HepG2 (cell line): ENCODE results near the gene CELSR2. TPM values are rescaled to one million over a fixed set of nuclear protein-coding genes. Genes with fewer than 3 reads are reported as not detected.

ENCODE experiments used
- ATAC-seq: fragments of 200-7000 bp; cut with Tn5 transposase; 3 replicates; pipeline ENCODE4 v1.9.1; 2020; ENCODE audit warnings: mild to moderate bottlenecking, moderate library complexity
- BruUV-seq: library from RNA; stranded (reverse); fragments of 400-500 nt; replicated peaks from 2 replicates; lab custom pipeline; 2021; lab: Mats Ljungman, UMichigan
- CTCF ChIA-PET: fragments of 300-600 bp; formaldehyde crosslinking; extraction: SDS; loops from one replicate; lab custom pipeline; 2021; ENCODE audit warnings: low total read pairs, inconsistent platforms, low intra/inter-chr PET ratio; lab: Yijun Ruan, JAX
- POLR2A ChIA-PET: fragments of 350-600 bp; sonication (Branson Sonifier 250); formaldehyde crosslinking; loops from one replicate; lab custom pipeline; 2020; ENCODE audit warnings: antibody characterized with exemption, inconsistent platforms; lab: Yijun Ruan, JAX
- DNase-seq: peaks from one replicate; pipeline ENCODE4 v3.0.0-alpha.2; 2015; ENCODE audit warnings: low spot score
- FAIRE-seq: peaks from 3 replicates; lab custom pipeline; 2011; peaks lifted over from hg19 to GRCh38; lab: Jason Lieb, UNC
- H2AFZ ChIP-seq: one replicate; pipeline ENCODE4 v1.6.1; 2011; ENCODE audit warnings: low read length, inconsistent platforms
- H3K27ac ChIP-seq: fragments of 300-600 bp; 3 replicates; pipeline ENCODE4 v1.8.0; 2011; ENCODE audit warnings: mixed run types, mild to moderate bottlenecking, mixed read lengths, low read length, inconsistent platforms; ENCODE audit not compliant: insufficient read depth; ENCODE audit errors: extremely low read length
- H3K27me3 ChIP-seq, 2 experiments: fragments of 200-600 bp in 1 of 2; 2 replicates in 1 of 2; 3 replicates in 1 of 2; pipeline versions ENCODE4 v1.6.0 to v1.8.0; 2011; ENCODE audit warnings: low read length in 2 of 2, mild to moderate bottlenecking in 2 of 2, moderate library complexity in 2 of 2, inconsistent platforms in 1 of 2; ENCODE audit not compliant: insufficient read depth in 2 of 2, control insufficient read depth in 1 of 2
- H3K36me3 ChIP-seq, 2 experiments: fragments of 200-600 bp in 1 of 2; replicated peaks in 1 of 2; 2 replicates in 1 of 2; 3 replicates in 1 of 2; pipeline versions ENCODE4 v1.5.1 to v1.8.0; 2011; ENCODE audit warnings: low read length in 2 of 2, inconsistent platforms in 1 of 2; ENCODE audit not compliant: insufficient read depth in 2 of 2, control insufficient read depth in 1 of 2
- H3K4me1 ChIP-seq: 2 replicates; pipeline ENCODE4 v1.5.1; 2012; ENCODE audit warnings: low read length, inconsistent platforms; ENCODE audit not compliant: insufficient read depth
- H3K4me2 ChIP-seq: 2 replicates; pipeline ENCODE4 v1.6.0; 2011; ENCODE audit warnings: low read depth, low read length, inconsistent platforms
- H3K4me3 ChIP-seq, 3 experiments: fragments of 200-600 bp in 1 of 3; sonication (generic), shearing (Covaris generic) in 1 of 3; replicated peaks in 1 of 3; 2 replicates each; pipeline ENCODE4 v1.5.1; 2011 to 2016; ENCODE audit warnings: low read length in 3 of 3, inconsistent platforms in 2 of 3, low read depth in 2 of 3, mild to moderate bottlenecking in 2 of 3, control low read depth in 1 of 3, mixed read lengths in 1 of 3; ENCODE audit not compliant: insufficient read depth in 1 of 3
- H3K79me2 ChIP-seq: one replicate; pipeline ENCODE4 v1.6.1; 2011; ENCODE audit warnings: low read length, inconsistent platforms; ENCODE audit not compliant: insufficient read depth
- H3K9ac ChIP-seq: 2 replicates; pipeline ENCODE4 v1.6.0; 2011; ENCODE audit warnings: mild to moderate bottlenecking, low read depth, low read length, inconsistent platforms; ENCODE audit not compliant: insufficient read depth
- H3K9me3 ChIP-seq: 2 replicates; pipeline ENCODE4 v1.5.1; 2012; ENCODE audit warnings: mild to moderate bottlenecking, low read length
- H4K20me1 ChIP-seq: 2 replicates; pipeline ENCODE4 v1.6.0; 2011; ENCODE audit warnings: inconsistent platforms, mild to moderate bottlenecking, low read length, moderate library complexity; ENCODE audit not compliant: insufficient read depth
- CBFB ChIP-seq: sonication (generic); formaldehyde crosslinking; IDR thresholded peaks from 2 replicates; pipeline ENCODE4 v1.4.0; 2020; ENCODE audit warnings: missing genetic modification reagents
- MAFK ChIP-seq, 2 experiments: IDR thresholded peaks in 1 of 2; conservative IDR thresholded peaks in 1 of 2; 2 replicates each; pipeline ENCODE4 v1.6.1; 2011; ENCODE audit warnings: improper control_type of control experiment in 2 of 2, low read length in 2 of 2
- MED1 ChIP-seq: sonication (generic); formaldehyde crosslinking; IDR thresholded peaks from 2 replicates; pipeline ENCODE4 v1.4.0; 2020; ENCODE audit warnings: missing genetic modification reagents
- PHF21A ChIP-seq: sonication (generic); formaldehyde crosslinking; IDR thresholded peaks from 2 replicates; pipeline ENCODE4 v1.5.0; 2020; ENCODE audit warnings: mild to moderate bottlenecking, missing genetic modification reagents
- ZFX ChIP-seq: sonication (generic); formaldehyde crosslinking; IDR thresholded peaks from 2 replicates; pipeline ENCODE4 v1.4.0; 2020; ENCODE audit warnings: mild to moderate bottlenecking, low read depth, missing genetic modification reagents, moderate library complexity
- ZNF263 ChIP-seq: sonication (generic); formaldehyde crosslinking; IDR thresholded peaks from 2 replicates; pipeline ENCODE4 v1.4.0; 2020; ENCODE audit warnings: missing genetic modification reagents
- ZNF33A ChIP-seq: sonication (generic); formaldehyde crosslinking; IDR thresholded peaks from 2 replicates; pipeline ENCODE4 v1.5.1; 2020; ENCODE audit warnings: missing genetic modification reagents, mild to moderate bottlenecking, moderate library complexity, borderline replicate concordance
- ZNF501 ChIP-seq: sonication (generic); formaldehyde crosslinking; IDR thresholded peaks from 2 replicates; pipeline ENCODE4 v1.5.1; 2020; ENCODE audit warnings: mild to moderate bottlenecking, moderate library complexity, missing genetic modification reagents
- WGBS: methylation state at CpG from one replicate; pipeline ENCODE4 v1.1.6; 2017; ENCODE audit warnings: low lambda C conversion rate; 5-methylcytosine and 5-hydroxymethylcytosine counted together
- in situ Hi-C: cut with HindIII; loops from 2 replicates; pipeline ENCODE4 v1.10.0; 2017; ENCODE audit warnings: low pct_unique_long_range_greater_than_20kb; ENCODE audit not compliant: extremely low pct_ligation_motif_present
- intact Hi-C: fragments of 100-400 bp; cut with micrococcal nuclease; formaldehyde crosslinking; loops from one replicate; pipeline ENCODE4 v1.10.0; 2022; ENCODE audit not compliant: unreplicated experiment
- polyA plus RNA-seq, 8 experiments: library from polyadenylated mRNA; depleted of rRNA in 3 of 8; stranded (reverse) in 7 of 8; unstranded in 1 of 8; fragments of >200 nt; fragmentation: Illumina TruSeq in 4 of 8; extraction: Trizol in 4 of 8; gene quantifications; 2 replicates each; pipeline versions ENCODE4 v1.2.1 to v1.2.3, GENCODE V29; 2011 to 2016; ENCODE audit warnings: low read depth in 4 of 8, missing spikeins in 1 of 8, mixed read lengths in 1 of 8; ENCODE audit not compliant: insufficient read depth in 1 of 8
- total RNA-seq, 5 experiments: library from RNA; depleted of rRNA; stranded (reverse); fragments of >200 nt; fragmentation: Illumina TruSeq; extraction: Trizol; gene quantifications; 2 replicates each; pipeline ENCODE4 v1.2.3, GENCODE V29; 2016; ENCODE audit warnings: low read depth in 1 of 5
- TF ChIP-seq, protein P1 (sequence below): sonication (generic); formaldehyde crosslinking; conservative IDR thresholded peaks from 2 replicates; pipeline ENCODE4 v1.8.1; 2023; ENCODE audit warnings: missing genetic modification reagents
- TF ChIP-seq, protein P2 (sequence below): sonication (generic); formaldehyde crosslinking; IDR thresholded peaks from 2 replicates; pipeline ENCODE4 v1.4.0; 2020; ENCODE audit warnings: missing genetic modification reagents, mild to moderate bottlenecking, borderline replicate concordance
- TF ChIP-seq, protein P3 (sequence below): sonication (generic); formaldehyde crosslinking; IDR thresholded peaks from 2 replicates; pipeline ENCODE4 v1.8.1; 2022; ENCODE audit warnings: low read depth, mild to moderate bottlenecking, missing genetic modification reagents

The CELSR2 gene
- total and polyA plus RNA-seq, 2 of the 13 experiments (the other 11 are each of a cell fraction or from before 2014, with no cell fraction given): 4.0 to 6.6 TPM

DNA sequence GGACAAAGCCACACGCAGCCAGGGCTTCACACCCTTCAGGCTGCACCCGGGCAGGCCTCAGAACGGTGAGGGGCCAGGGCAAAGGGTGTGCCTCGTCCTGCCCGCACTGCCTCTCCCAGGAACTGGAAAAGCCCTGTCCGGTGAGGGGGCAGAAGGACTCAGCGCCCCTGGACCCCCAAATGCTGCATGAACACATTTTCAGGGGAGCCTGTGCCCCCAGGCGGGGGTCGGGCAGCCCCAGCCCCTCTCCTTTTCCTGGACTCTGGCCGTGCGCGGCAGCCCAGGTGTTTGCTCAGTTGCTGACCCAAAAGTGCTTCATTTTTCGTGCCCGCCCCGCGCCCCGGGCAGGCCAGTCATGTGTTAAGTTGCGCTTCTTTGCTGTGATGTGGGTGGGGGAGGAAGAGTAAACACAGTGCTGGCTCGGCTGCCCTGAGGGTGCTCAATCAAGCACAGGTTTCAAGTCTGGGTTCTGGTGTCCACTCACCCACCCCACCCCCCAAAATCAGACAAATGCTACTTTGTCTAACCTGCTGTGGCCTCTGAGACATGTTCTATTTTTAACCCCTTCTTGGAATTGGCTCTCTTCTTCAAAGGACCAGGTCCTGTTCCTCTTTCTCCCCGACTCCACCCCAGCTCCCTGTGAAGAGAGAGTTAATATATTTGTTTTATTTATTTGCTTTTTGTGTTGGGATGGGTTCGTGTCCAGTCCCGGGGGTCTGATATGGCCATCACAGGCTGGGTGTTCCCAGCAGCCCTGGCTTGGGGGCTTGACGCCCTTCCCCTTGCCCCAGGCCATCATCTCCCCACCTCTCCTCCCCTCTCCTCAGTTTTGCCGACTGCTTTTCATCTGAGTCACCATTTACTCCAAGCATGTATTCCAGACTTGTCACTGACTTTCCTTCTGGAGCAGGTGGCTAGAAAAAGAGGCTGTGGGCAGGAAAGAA is 25.5 kb downstream of the CELSR2 start (continued):
- no peak for TF ChIP-seq ZNF33A (CRISPR knock-in tag)

DNA sequence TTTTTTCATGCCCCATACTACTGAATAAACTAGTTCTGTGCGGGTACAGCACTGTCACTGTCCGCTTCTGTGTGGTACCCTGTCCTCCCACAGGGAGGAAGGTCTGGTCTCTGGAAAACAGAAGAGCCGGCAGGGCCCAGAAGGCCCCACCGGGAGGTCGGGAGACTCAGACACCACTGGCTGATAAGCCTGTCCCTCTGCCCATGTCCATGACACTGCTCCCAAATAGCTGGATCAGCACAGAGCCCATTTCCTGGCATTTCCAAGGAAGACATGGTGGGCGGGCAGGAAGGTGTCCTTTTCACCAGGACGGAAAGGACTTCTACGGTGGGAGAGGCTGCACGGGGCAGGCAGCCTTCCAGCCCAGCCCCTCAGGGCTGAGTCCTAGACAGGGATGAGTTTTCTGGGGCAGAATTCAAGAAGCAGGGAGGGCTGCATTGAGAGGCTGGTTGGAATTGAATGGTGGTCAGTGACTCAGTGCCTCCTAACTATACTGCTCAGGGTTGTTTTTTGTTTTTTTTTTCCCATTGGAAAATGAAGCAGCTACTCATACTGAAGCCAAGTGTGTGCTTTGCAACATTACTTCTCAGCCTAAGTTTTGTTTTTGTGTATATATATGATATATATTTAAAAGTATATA is 26.5 kb downstream of the CELSR2 start:
- H3K27ac ChIP-seq: peak overlapping the region; percentile 66
- H4K20me1 ChIP-seq: no peaks in the 10 kb centered on the region
- DNase-seq (peak; percentile 48), FAIRE-seq (peak; percentile 76), ATAC-seq (peak; percentile 54)
- ChIA-PET CTCF (interaction anchor here (2.5 kb wide), 1 partner anchor 12 kb away, joined by 12 read pairs; no protein-coding TSS in a partner anchor), POLR2A (interaction anchor here (0.7 to 4.4 kb wide), 9 partner anchors 12 to 152 kb away, joined by 3 to 28 read pairs (median 4); partner anchors contain the start of genes MYBPHL, PSMA5 and SORT1)
- peak overlapping the region; percentile 68 for H3K4me2 ChIP-seq
- in situ Hi-C loops (no loop called here), intact Hi-C loops (loop anchor here (1.0 to 10.0 kb wide), 2 partner anchors 7 to 69 kb away; partner anchors contain the start of gene PSRC1)
- H3K4me3 ChIP-seq: peak overlapping the region; percentile 23 to 60 (median 33); a peak in 5 of 6 replicates
- 3% methylated on average over 6 of the region's 9 CpGs for WGBS
- BruUV-seq: TSS peak; percentile 54
- H3K9me3 ChIP-seq: no peaks in the 10 kb centered on the region
- peaks cover 4 to 12% of the 10 kb centered on the region in 2 experiments; a peak in 2 of 5 replicates for H3K36me3 ChIP-seq
- H3K9ac ChIP-seq: peak overlapping the region; percentile 61
- H3K4me1 ChIP-seq: peaks cover 78% of the 10 kb centered on the region
- H3K27me3 ChIP-seq: no peaks in the 10 kb centered on the region
- H2AFZ ChIP-seq: no peak overlapping the region
- no peaks in the 10 kb centered on the region for H3K79me2 ChIP-seq
- TF ChIP-seq PHF21A (CRISPR knock-in tag): 0 out of 2 replicates have a peak, but pooled peaks have one; percentile 26
- TF ChIP-seq, protein P1, sequence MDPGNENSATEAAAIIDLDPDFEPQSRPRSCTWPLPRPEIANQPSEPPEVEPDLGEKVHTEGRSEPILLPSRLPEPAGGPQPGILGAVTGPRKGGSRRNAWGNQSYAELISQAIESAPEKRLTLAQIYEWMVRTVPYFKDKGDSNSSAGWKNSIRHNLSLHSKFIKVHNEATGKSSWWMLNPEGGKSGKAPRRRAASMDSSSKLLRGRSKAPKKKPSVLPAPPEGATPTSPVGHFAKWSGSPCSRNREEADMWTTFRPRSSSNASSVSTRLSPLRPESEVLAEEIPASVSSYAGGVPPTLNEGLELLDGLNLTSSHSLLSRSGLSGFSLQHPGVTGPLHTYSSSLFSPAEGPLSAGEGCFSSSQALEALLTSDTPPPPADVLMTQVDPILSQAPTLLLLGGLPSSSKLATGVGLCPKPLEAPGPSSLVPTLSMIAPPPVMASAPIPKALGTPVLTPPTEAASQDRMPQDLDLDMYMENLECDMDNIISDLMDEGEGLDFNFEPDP (CRISPR knock-in tag): 0 out of 2 replicates have a peak, but pooled peaks have one; percentile 44
- peak; percentile 43; the same call in 1 of the 2 replicates for TF ChIP-seq ZNF263 (CRISPR knock-in tag)
- peak; percentile 51 for TF ChIP-seq ZFX (CRISPR knock-in tag)
- TF ChIP-seq CBFB (CRISPR knock-in tag): no peak
- TF ChIP-seq, protein P2, sequence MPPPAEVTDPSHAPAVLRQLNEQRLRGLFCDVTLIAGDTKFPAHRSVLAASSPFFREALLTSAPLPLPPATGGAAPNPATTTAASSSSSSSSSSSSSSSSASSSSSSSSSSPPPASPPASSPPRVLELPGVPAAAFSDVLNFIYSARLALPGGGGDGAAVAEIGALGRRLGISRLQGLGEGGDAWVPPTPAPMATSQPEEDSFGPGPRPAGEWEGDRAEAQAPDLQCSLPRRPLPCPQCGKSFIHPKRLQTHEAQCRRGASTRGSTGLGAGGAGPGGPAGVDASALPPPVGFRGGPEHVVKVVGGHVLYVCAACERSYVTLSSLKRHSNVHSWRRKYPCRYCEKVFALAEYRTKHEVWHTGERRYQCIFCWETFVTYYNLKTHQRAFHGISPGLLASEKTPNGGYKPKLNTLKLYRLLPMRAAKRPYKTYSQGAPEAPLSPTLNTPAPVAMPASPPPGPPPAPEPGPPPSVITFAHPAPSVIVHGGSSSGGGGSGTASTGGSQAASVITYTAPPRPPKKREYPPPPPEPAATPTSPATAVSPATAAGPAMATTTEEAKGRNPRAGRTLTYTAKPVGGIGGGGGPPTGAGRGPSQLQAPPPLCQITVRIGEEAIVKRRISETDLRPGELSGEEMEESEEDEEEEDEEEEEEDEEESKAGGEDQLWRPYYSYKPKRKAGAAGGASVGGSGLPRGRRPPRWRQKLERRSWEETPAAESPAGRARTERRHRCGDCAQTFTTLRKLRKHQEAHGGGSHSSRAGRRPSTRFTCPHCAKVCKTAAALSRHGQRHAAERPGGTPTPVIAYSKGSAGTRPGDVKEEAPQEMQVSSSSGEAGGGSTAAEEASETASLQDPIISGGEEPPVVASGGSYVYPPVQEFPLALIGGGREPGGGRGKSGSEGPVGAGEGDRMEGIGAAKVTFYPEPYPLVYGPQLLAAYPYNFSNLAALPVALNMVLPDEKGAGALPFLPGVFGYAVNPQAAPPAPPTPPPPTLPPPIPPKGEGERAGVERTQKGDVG (CRISPR knock-in tag): no peak
- TF ChIP-seq MED1 (CRISPR knock-in tag): peak; percentile 26; the same call in 1 of the 2 replicates
- TF ChIP-seq ZNF501 (CRISPR knock-in tag): 0 out of 2 replicates have a peak, but pooled peaks have one; percentile 3
- 0 out of 4 replicates have a peak, but pooled peaks of 1 of the 2 experiments have one; percentile 9 for TF ChIP-seq MAFK (conservative IDR thresholded peaks at IDR 0.05 in 1 of 2, IDR thresholded peaks at IDR 0.05 in 1 of 2; ENCODE audit: low read length in 2 of 2)
- TF ChIP-seq, protein P3, sequence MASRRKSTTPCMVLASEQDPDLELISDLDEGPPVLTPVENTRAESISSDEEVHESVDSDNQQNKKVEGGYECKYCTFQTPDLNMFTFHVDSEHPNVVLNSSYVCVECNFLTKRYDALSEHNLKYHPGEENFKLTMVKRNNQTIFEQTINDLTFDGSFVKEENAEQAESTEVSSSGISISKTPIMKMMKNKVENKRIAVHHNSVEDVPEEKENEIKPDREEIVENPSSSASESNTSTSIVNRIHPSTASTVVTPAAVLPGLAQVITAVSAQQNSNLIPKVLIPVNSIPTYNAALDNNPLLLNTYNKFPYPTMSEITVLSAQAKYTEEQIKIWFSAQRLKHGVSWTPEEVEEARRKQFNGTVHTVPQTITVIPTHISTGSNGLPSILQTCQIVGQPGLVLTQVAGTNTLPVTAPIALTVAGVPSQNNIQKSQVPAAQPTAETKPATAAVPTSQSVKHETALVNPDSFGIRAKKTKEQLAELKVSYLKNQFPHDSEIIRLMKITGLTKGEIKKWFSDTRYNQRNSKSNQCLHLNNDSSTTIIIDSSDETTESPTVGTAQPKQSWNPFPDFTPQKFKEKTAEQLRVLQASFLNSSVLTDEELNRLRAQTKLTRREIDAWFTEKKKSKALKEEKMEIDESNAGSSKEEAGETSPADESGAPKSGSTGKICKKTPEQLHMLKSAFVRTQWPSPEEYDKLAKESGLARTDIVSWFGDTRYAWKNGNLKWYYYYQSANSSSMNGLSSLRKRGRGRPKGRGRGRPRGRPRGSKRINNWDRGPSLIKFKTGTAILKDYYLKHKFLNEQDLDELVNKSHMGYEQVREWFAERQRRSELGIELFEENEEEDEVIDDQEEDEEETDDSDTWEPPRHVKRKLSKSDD (CRISPR knock-in tag): no peak
